Peyer's patch (tissue), 4 donors: ENCODE results near the gene ABHD6. TPM values are rescaled to one million over a fixed set of nuclear protein-coding genes. Genes with fewer than 3 reads are reported as not detected.
"Not testable (repeated sequence)": the region's sequence is repeated elsewhere in the genome, so short reads cannot be mapped to it uniquely, and the experiment has no call there.

ENCODE experiments used
- DNase-seq, 3 donors: peaks; one replicate each; pipeline ENCODE4 v3.0.0-alpha.2; 2017 to 2019
- H3K27ac ChIP-seq, 4 donors: fragments of 200-600 bp; sonication (generic); one replicate each; pipeline ENCODE4 v1.5.1; 2016 to 2019
- H3K27me3 ChIP-seq, 2 donors: fragments of 200-600 bp; sonication (generic); one replicate each; pipeline ENCODE4 v1.5.1; 2019
- H3K36me3 ChIP-seq, 3 donors: fragments of 200-600 bp; sonication (generic); one replicate each; pipeline ENCODE4 v1.5.1; 2016 to 2019
- H3K4me1 ChIP-seq, 4 donors: fragments of 200-600 bp; sonication (generic); one replicate each; pipeline ENCODE4 v1.5.1; 2016 to 2019
- H3K4me3 ChIP-seq, 4 donors: fragments of 200-600 bp; sonication (generic); 1 replicate in 3 of 4; 2 replicates in 1 of 4; pipeline ENCODE4 v1.5.1; 2016 to 2019; ENCODE audit warnings: mild to moderate bottlenecking in 1 of 4
- H3K9me3 ChIP-seq, 4 donors: fragments of 200-600 bp; sonication (generic); one replicate each; pipeline ENCODE4 v1.5.1; 2016 to 2019; ENCODE audit warnings: mild to moderate bottlenecking in 1 of 4
- CTCF ChIP-seq, 6 experiments: fragments of 450-650 bp in 4 of 6; fragments of 200-600 bp in 2 of 6; sonication (generic) in 1 of 6; IDR thresholded peaks; one replicate each; pipeline ENCODE4 v1.5.1; 2017 to 2019; ENCODE audit warnings: antibody characterized with exemption in 6 of 6, mild to moderate bottlenecking in 3 of 6, moderate library complexity in 1 of 6
- POLR2A ChIP-seq, 2 donors: fragments of 450-650 bp; IDR thresholded peaks; one replicate each; pipeline ENCODE4 v1.5.1; 2017; ENCODE audit warnings: antibody characterized with exemption in 2 of 2, mild to moderate bottlenecking in 2 of 2, moderate library complexity in 2 of 2
- total RNA-seq, 4 donors: library from RNA; depleted of rRNA; stranded (reverse); fragments of >200 nt; gene quantifications; one replicate each; pipeline ENCODE4 v1.1.0, GENCODE V29; 2016

The ABHD6 gene
- total RNA-seq, 4 donors from 2014 or later = 9.1 to 97.6 (median 55.7) TPM

DNA sequence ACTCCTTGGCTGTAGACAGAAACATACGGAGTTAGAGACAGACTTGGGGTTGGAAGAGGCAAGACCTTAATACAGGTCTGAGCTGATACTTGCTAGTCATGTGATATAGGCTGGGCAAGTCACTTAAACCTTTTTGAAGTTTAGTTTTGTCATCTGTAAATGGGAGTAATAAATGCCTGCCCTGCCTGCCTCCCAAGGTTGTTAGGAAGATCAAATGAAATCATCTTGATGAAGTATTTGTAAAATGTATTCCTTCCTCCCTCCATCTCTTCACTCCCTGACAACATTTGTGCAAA is 98.0 kb downstream of the ABHD6 start:
- Histone ChIP-seq H3K9me3 (no peaks in the 10 kb centered on the region), H3K27ac (peak overlapping the region; percentile 36 to 89 (median 60)), H3K27me3 (no peaks in the 10 kb centered on the region), H3K4me1 (peaks cover 0 to 25% (median 6%) of the 10 kb centered on the region in 4 donors), H3K4me3 (peak overlapping the region in 1 of 4 donors; percentile 98), H3K36me3 (no peaks in the 10 kb centered on the region)
- TF ChIP-seq POLR2A (IDR thresholded peaks at IDR 0.05) = no peak
- TF ChIP-seq CTCF (IDR thresholded peaks at IDR 0.05) = no peak
- DNase-seq = peak in 1 of 3 donors; percentile 5

GRCh38 chr3:58336135-58336882 is 98.7 kb downstream of the ABHD6 start:
- no peaks in the 10 kb centered on the region for H3K27me3 ChIP-seq
- TF ChIP-seq POLR2A (IDR thresholded peaks at IDR 0.05) = no peak
- no peak for TF ChIP-seq CTCF (IDR thresholded peaks at IDR 0.05)
- H3K4me3 ChIP-seq = no peak overlapping the region
- peak overlapping the region in 2 of 4 donors; percentile 56 to 63 for H3K27ac ChIP-seq
- no peaks in the 10 kb centered on the region for H3K9me3 ChIP-seq
- H3K4me1 ChIP-seq = peaks cover 0 to 25% (median 7%) of the 10 kb centered on the region in 4 donors
- peak in 1 of 3 donors; percentile 1 for DNase-seq
- peaks cover 0 to 3% (median 0%) of the 10 kb centered on the region in 3 donors for H3K36me3 ChIP-seq

- H3K4me3 ChIP-seq = no peak overlapping the region
- TF ChIP-seq POLR2A (IDR thresholded peaks at IDR 0.05) (no peak), CTCF (IDR thresholded peaks at IDR 0.05) (no peak)
- no peak for DNase-seq
- peaks cover 0 to 4% (median 0%) of the 10 kb centered on the region in 3 donors for H3K36me3 ChIP-seq
- no peaks in the 10 kb centered on the region for H3K27me3 ChIP-seq
- peak overlapping the region in 1 of 4 donors; percentile 56 for H3K27ac ChIP-seq
- H3K4me1 ChIP-seq = peaks cover 0 to 25% (median 5%) of the 10 kb centered on the region in 4 donors
- no peaks in the 10 kb centered on the region for H3K9me3 ChIP-seq
Measured at GRCh38 chr3:58337190-58337589, 99.6 kb downstream of the ABHD6 start.

- not testable (repeated sequence) for H3K4me3 ChIP-seq, H3K36me3 ChIP-seq, DNase-seq, H3K9me3 ChIP-seq, H3K27me3 ChIP-seq
- Histone ChIP-seq H3K27ac (peak overlapping the region in 1 of 4 donors; percentile 60), H3K4me1 (peaks cover 0 to 19% (median 2%) of the 10 kb centered on the region in 4 donors)
Measured at GRCh38 chr3:58339146-58339545, 101.6 kb downstream of the ABHD6 start.

DNA sequence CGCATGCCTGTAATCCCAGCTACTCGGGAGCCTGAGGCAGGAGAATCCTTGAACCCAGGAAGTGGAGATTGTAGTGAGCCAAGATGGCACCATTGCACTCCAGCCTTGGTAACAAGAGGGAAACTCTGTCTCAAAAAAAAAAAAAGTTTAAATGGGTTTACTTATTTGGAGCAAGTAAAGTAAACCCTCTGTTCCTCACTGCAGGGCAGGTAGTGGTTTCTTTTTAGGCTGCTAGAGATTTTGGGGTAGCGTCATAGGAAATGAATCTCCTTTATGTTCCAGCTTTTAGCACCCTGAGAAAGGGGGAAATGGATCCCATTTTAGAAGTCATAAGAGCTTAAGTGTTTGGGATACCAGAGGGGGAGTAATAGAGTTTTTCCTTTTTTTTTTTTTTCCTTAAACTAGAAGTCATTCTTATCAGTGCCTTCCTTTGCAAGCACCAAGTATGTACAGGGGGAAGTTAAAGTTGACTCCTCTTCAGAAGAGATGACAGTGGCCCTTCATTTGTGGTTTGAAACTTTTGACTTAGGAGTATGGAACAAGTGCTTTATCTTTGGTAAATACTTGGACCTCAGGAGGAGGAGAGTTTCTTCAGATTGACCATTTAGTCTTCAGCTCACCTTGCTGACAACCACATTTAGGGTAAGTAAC is 103.1 kb downstream of the ABHD6 start:
- TF ChIP-seq POLR2A (IDR thresholded peaks at IDR 0.05) = no peak
- no peak for TF ChIP-seq CTCF (IDR thresholded peaks at IDR 0.05)
- Histone ChIP-seq H3K9me3 (no peaks in the 10 kb centered on the region), H3K4me3 (no peak overlapping the region), H3K4me1 (peaks cover 0 to 11% (median 2%) of the 10 kb centered on the region in 4 donors), H3K27me3 (no peaks in the 10 kb centered on the region), H3K36me3 (peaks cover 0 to 4% (median 0%) of the 10 kb centered on the region in 3 donors), H3K27ac (peak overlapping the region in 1 of 4 donors; percentile 60)
- DNase-seq = no peak

DNA sequence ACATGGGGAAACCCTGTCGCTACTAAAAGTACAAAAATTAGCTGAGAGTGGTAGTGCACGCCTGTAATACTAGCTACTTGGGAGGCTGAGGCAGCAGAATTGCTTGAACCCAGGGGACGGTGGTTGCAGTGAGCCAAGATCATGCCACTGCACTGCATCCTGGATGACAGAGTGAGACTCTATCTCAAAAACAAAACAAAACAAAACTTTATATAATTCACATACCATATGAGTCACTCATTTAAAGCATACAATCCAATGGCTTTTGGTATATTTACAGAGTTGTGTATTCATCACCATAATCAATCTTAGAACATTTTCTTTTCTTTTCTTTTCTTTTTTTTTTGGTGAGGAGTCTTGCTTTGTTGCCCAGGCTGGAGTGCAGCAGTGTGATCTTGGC is 103.8 kb downstream of the ABHD6 start:
- Histone ChIP-seq H3K27me3 (no peaks in the 10 kb centered on the region), H3K4me1 (peaks cover 0 to 6% (median 2%) of the 10 kb centered on the region in 4 donors), H3K36me3 (peaks cover 0 to 4% (median 0%) of the 10 kb centered on the region in 3 donors), H3K9me3 (no peaks in the 10 kb centered on the region), H3K4me3 (no peak overlapping the region), H3K27ac (peak overlapping the region in 1 of 4 donors; percentile 36)
- no peak for TF ChIP-seq CTCF (IDR thresholded peaks at IDR 0.05)
- TF ChIP-seq POLR2A (IDR thresholded peaks at IDR 0.05) = no peak
- no peak for DNase-seq
